Ishikawa (cell line): ENCODE data around the gene PI4K2B.
A peak's percentile ranks its signal among the peaks of the same experiment; 100 is the strongest.

Experiments
- CEBPB ChIP-seq: IDR thresholded peaks from 2 replicates; pipeline ENCODE4 v1.6.1; 2012
- CREB1 ChIP-seq: IDR thresholded peaks from 2 replicates; pipeline ENCODE4 v1.6.1; 2012; ENCODE audit warnings: low read depth
- EGR1 ChIP-seq: IDR thresholded peaks from 2 replicates; pipeline ENCODE4 v1.6.1; 2012
- EP300 ChIP-seq: IDR thresholded peaks from 2 replicates; pipeline ENCODE4 v1.6.1; 2012; ENCODE audit warnings: borderline replicate concordance
- FOXM1 ChIP-seq: IDR thresholded peaks from 2 replicates; pipeline ENCODE4 v1.6.1; 2012; ENCODE audit warnings: low read depth, borderline replicate concordance
- NFIC ChIP-seq: IDR thresholded peaks from 2 replicates; pipeline ENCODE4 v1.6.1; 2012
- RAD21 ChIP-seq: IDR thresholded peaks from 2 replicates; pipeline ENCODE4 v1.6.1; 2012; ENCODE audit warnings: low read depth
- TAF1 ChIP-seq: IDR thresholded peaks from 2 replicates; pipeline ENCODE4 v1.6.1; 2012; ENCODE audit warnings: low read depth, mild to moderate bottlenecking
- TCF12 ChIP-seq: IDR thresholded peaks from 2 replicates; pipeline ENCODE4 v1.6.1; 2012; ENCODE audit warnings: low read depth
- TEAD4 ChIP-seq: IDR thresholded peaks from 2 replicates; pipeline ENCODE4 v1.6.1; 2012
- YY1 ChIP-seq: IDR thresholded peaks from 2 replicates; pipeline ENCODE4 v1.6.1; 2012; ENCODE audit warnings: low read depth
- ZBTB7A ChIP-seq: IDR thresholded peaks from 2 replicates; pipeline ENCODE4 v1.6.1; 2012; ENCODE audit warnings: low read depth
- TF ChIP-seq, protein P1 (sequence below): IDR thresholded peaks from 2 replicates; pipeline ENCODE4 v1.6.1; 2012; ENCODE audit warnings: low read depth, mild to moderate bottlenecking
- TF ChIP-seq, protein P2 (sequence below): IDR thresholded peaks from 2 replicates; pipeline ENCODE4 v1.6.1; 2012
- TF ChIP-seq, protein P3 (sequence below): IDR thresholded peaks from 2 replicates; pipeline ENCODE4 v1.6.1; 2012

PI4K2B gene

DNA sequence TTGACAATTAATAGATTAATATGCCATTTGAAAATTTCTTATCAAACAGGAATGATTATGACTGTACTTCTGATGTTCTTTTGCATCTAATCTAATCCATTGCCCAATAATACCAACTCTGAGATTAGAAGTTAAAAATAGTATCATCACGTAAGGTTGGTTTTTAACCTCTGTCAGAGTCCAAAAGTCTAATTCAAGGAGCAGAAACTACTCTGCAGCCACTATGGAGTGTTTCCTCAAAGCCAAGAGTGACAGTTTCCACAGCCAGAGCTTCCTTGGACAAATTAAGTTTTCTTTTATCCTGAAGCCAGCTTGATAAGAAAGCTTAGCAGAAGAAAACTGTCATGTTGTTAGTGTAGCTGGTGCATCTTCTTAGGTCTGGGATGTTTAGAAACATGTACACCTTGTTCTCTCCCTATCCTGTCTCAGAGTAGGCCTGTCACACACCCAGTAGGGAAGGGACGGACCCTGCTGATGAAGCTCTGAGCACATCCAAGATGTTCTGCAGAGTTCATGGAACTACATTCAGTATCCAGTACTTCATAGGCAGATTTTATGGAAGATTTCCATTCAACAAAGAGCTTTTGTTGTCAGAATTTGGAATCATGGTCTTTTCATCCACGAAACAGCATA lies 20.4 kb upstream of the PI4K2B start:
- TF ChIP-seq, protein P1, sequence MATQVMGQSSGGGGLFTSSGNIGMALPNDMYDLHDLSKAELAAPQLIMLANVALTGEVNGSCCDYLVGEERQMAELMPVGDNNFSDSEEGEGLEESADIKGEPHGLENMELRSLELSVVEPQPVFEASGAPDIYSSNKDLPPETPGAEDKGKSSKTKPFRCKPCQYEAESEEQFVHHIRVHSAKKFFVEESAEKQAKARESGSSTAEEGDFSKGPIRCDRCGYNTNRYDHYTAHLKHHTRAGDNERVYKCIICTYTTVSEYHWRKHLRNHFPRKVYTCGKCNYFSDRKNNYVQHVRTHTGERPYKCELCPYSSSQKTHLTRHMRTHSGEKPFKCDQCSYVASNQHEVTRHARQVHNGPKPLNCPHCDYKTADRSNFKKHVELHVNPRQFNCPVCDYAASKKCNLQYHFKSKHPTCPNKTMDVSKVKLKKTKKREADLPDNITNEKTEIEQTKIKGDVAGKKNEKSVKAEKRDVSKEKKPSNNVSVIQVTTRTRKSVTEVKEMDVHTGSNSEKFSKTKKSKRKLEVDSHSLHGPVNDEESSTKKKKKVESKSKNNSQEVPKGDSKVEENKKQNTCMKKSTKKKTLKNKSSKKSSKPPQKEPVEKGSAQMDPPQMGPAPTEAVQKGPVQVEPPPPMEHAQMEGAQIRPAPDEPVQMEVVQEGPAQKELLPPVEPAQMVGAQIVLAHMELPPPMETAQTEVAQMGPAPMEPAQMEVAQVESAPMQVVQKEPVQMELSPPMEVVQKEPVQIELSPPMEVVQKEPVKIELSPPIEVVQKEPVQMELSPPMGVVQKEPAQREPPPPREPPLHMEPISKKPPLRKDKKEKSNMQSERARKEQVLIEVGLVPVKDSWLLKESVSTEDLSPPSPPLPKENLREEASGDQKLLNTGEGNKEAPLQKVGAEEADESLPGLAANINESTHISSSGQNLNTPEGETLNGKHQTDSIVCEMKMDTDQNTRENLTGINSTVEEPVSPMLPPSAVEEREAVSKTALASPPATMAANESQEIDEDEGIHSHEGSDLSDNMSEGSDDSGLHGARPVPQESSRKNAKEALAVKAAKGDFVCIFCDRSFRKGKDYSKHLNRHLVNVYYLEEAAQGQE, result no peak
- TF ChIP-seq, protein P2, sequence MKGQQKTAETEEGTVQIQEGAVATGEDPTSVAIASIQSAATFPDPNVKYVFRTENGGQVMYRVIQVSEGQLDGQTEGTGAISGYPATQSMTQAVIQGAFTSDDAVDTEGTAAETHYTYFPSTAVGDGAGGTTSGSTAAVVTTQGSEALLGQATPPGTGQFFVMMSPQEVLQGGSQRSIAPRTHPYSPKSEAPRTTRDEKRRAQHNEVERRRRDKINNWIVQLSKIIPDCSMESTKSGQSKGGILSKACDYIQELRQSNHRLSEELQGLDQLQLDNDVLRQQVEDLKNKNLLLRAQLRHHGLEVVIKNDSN, result no peak
- TF ChIP-seq, protein P3, sequence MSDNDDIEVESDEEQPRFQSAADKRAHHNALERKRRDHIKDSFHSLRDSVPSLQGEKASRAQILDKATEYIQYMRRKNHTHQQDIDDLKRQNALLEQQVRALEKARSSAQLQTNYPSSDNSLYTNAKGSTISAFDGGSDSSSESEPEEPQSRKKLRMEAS, result no peak
- TF ChIP-seq NFIC (no peak), CREB1 (no peak), YY1 (no peak), CEBPB (no peak), RAD21 (no peak), TAF1 (no peak), FOXM1 (no peak), TEAD4 (no peak), EP300 (no peak), TCF12 (no peak), EGR1 (no peak), ZBTB7A (no peak)

DNA sequence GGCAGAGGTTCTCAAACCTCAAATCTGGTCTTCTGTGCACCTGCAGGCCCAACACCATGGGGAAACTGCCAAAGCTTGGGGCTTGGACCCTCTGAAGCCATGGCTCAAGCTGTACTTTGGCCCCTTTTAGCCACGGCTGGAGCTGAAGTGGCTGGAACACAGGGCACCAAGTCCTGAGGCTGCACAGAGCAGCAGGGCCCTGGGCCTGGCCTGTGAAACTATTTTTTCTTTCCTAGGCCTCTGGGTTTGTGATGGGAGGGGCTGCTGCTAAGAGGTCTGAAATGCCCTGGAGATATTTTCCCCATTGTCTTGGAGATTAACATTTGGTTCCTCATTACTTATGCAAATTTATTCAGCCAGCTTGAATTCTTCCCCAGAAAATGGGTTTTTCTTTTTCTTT lies 18.3 kb upstream of the PI4K2B start:
- no peak for TF ChIP-seq TAF1
- no peak for TF ChIP-seq CREB1
- TF ChIP-seq YY1, result no peak
- no peak for TF ChIP-seq NFIC
- no peak for TF ChIP-seq CEBPB
- TF ChIP-seq, protein P2, result no peak
- TF ChIP-seq RAD21, result no peak
- no peak for TF ChIP-seq EGR1
- TF ChIP-seq ZBTB7A, result no peak
- TF ChIP-seq, protein P1, result no peak
- TF ChIP-seq FOXM1, result no peak
- no peak for TF ChIP-seq EP300
- TF ChIP-seq TEAD4, result no peak

DNA sequence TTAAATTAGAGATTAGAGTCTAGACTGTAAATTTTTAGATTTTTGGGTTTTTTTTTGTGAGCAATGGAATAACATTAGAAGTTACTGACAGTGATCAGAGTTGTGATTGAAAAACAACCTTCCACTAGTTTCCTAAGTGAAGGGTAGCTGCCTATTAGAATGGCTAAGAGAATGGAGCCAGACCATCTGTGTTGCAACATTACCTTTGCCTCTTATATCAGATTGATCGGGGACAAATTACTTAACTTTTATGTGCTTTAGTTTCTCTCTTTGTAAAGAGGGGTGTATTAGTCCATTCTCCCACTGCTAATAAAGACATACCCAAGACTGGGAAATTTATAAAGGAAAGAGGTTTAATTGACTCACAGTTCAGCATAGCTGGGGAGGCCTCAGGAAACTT lies 12.5 kb upstream of the PI4K2B start:
- TF ChIP-seq EGR1 (no peak), RAD21 (no peak), TAF1 (no peak), CEBPB (no peak), TEAD4 (no peak), CREB1 (no peak), EP300 (no peak), FOXM1 (no peak), NFIC (no peak)
- TF ChIP-seq, protein P2, result no peak
- TF ChIP-seq, protein P3, result no peak
- TF ChIP-seq, protein P1, result no peak

DNA sequence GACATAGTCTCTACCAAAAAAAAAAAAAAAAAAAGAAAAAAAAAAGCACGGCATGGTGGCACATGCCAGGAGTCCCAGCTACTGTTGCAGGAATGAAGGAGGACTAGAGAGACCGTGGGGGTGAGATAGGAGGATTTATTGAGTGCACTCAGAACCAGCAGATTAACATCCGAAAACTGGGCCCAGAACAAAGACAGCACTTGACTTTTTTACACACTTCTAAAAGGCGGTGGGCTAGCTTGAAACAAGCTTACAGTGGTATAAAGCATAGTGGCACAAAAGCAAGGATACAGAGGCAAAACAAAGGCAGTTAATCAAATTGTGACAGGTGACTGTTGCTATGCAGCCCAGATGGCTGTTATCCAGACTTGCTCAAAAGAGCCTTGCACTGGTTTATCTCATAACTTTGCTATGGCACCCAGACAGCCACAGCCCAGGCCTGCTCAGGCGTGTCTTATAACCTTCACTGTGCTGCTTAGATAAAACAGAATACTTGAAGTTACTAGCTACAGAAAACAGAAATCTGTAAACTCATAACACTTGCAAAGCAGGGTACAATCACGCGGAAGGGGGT lies 9.9 kb upstream of the PI4K2B start:
- no peak for TF ChIP-seq CEBPB
- TF ChIP-seq EP300, result peak; percentile 57
- no peak for TF ChIP-seq ZBTB7A
- TF ChIP-seq CREB1, result no peak
- TF ChIP-seq TCF12, result peak; percentile 42; the same call in 1 of the 2 replicates
- TF ChIP-seq, protein P2, result peak; percentile 71
- no peak for TF ChIP-seq NFIC
- no peak for TF ChIP-seq RAD21
- TF ChIP-seq YY1, result peak; percentile 34; the same call in 1 of the 2 replicates
- no peak for TF ChIP-seq TEAD4
- TF ChIP-seq, protein P1, result no peak
- no peak for TF ChIP-seq TAF1
- TF ChIP-seq, protein P3, result no peak
- no peak for TF ChIP-seq EGR1
- no peak for TF ChIP-seq FOXM1
